Measurements from ENCODE around the gene FAT3.

FAT3 gene

DNA sequence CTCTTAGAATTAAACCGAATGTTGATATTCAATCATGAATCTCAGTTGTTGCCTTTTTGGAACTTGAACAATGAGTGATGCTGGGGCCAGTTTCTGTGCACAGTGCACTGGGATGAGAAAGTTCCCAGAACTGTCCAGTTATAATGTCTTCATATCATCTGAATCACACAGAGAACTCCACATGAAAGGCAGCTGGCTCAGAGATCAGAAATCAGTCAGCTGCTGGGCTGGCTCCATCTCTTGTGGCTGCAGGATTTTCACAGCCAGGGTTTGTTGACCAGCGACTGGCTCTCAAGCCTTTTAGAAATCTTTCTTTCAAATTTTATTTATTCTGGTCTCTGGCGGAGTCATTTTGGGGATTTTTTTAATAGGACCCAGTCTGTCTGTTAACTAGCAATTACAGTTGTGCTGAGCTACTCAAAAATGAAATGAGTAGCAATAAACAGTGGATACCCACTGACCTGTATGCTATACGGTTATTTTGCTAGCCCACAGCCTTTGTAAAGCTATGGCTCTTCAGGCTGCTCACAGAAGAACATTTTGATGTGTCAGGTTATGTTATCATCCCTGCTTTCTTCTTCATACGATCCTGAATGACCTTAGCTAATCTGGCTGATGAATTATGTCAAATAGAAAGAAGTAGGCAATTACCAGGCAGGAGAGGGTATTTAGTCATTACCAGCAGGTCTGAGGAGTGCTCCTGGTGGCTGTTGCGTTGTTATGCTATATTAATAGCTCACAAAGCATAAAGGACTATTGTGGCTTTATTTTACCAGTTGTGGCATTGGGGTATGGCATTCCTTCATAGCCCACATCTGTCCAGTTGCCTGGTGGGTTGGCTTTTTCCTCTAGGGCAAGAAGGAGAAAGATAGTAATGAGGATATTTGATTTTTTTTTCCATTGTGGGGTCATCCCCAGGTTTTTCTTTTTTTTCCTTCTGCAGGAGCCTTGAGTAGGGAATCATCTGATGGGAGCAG lies 3.6 kb downstream of the FAT3 start:
- DNase-seq: no peak

DNA sequence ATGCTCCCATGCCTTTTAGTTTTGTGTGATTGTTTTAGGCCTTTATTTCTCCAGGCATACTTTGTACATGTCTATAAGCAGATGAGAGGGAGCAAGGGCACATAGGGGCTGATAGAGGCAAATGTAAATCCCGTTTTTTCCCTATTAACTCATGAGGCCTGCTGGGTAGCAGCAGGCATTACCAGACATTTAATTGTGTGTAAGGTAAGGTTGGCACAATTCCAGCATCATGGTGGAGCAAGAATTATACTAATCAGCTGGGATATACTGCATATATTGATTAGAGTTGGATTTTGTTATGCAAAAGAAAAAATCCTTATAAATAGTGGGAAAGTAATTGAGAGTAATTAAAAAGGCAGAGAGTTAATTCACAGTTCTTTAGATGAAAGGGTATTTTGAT lies 12.2 kb downstream of the FAT3 start:
- no peak for DNase-seq

DNA sequence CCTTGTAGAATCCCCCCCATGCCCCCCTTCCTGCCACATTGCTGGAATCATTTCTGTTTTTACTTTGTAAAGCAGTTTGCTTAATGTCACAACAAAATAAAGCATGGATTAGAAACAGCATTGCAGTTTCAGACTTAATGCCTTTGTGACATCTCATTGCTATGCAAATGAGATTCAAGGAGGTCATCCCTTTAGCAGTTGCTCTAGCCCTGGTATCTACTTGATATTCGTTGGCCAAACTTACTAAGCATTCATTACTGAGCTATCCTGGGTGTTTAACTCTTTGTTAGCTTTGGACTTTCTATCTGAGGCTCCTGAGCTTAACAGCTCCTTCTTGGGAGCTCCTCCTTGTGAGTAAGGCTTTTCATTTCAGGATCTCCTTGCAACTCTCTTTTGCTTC lies 16.3 kb downstream of the FAT3 start:
- DNase-seq: no peak

DNA sequence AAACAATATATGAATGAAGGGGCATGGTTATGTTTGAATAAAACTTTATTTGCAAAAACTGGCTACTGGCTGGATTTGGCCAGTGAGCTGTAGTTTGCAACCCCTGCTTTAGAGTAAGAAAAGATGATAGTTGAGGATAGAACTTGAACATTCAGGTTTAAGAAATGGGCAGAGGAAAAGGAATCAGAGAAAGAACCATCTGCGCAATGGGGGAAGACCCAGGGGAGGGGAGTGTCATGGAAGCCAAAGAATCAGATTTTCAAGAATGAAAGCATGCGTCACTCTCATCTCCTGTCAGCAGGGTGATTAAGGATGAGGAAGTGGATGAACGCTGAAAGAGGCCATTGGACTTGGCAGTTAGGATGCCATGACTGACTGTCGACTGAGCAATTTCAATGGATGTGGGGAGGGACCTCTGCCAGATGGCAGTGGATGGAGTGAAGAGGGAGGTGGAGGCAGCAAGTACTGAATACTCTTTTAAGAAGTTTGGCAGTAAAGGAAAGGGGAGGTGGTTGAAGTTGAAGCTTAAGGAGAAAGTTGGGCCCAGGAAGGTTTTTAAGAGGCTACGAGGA lies 21.2 kb downstream of the FAT3 start:
- no peak for DNase-seq

DNA sequence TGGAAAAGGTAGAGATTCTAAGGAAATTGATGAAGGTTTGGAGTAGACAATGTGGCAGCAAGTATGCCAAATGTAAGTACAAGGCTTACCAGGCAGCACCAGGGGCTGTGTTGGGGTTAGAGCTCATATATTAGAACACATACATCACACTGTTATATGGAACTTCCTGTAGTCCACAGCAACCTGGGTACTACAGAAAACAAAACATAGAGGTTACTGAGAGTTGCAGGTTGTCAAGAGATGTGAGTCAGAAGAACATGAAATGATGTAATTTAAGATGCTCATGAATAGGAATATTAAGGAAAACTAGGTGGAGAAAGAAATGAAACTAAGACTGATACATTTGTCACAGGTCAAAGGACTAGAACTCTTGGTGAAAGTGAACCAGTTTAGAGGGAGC lies 22.0 kb downstream of the FAT3 start:
- DNase-seq: no peak

DNA sequence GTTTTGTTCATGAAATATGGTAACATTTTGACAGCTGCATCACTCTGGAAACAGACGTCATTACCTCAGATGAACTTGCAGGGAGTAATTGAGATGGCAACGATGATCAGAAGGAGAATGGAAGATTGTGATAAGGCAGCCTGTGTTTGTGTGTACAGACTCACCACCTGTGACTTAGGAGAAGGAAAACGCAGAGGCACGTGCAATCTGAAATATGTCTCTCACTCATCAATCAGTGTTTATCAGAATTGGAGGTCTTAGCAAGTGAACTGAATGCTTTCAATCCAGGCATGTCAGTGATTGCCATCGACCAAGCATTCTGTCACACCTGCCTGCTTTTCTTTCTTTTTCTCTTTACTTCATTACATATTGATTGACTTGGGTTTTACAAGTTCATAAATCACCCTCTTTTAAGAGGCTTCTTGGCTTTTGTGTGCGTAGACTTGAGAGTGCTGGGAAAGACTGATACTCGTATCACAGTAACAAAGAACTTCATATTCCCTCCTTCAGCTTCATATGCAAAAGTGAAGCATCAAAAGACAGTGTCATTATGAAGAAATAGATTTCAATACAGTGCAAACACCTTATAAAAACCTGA lies 24.6 kb downstream of the FAT3 start:
- no peak for DNase-seq

DNA sequence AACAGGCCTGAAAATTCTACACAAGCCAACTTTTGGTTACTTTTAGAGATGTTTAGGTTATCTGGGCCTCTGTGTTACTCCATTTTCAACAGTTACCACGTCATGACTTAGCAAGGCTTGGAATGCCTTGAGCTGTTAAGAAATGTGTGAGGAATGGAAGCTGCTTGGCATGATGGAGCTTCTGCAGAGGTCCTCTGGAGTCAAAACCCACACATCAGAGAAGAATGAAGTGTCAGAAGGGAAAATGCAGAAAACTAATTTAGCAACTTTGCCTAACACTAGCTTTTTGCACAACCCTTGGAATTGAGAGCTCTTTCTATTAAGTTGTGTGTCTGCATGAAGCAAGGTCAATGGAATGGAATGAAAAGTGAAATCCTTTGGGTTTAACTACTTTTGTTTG lies 27.4 kb downstream of the FAT3 start:
- DNase-seq: no peak

DNA sequence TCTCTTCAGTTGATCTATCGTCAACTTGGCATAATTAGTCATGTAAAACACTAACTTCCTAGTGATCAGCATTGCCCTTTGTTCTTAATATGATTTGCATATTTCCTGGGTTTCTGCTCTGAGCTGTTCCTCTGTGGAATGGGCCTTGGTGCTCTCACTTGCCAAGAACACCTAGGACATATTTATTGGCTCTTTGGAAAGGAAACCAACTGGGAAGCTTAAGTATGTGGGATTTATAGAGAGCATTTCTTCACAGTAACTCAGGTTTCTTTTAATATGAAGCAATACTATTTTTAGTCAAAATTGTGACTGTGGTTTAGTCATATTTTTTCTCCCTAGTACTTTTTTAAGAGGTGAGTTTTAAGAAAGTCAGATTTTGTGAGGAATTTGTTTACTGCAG lies 28.8 kb downstream of the FAT3 start:
- DNase-seq: no peak

DNA sequence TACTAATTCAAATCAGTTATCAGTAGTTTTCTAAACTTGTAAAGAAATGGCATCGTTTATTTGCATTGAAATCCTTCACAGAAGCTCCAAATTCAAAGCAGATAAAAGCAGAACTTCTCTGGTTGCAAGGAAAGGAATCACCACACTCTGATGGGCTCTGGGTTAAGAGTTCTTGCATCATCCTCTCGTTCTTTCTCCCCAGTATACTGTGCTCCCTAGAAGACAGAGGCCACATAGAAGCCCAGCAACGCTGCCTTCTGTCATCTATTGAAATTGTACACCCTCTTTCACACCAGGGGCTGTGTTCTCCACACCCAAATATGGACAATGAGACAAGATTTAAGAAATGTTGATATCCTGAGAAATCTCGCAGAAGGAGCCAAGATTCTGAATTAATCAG lies 29.3 kb downstream of the FAT3 start:
- no peak for DNase-seq

DNA sequence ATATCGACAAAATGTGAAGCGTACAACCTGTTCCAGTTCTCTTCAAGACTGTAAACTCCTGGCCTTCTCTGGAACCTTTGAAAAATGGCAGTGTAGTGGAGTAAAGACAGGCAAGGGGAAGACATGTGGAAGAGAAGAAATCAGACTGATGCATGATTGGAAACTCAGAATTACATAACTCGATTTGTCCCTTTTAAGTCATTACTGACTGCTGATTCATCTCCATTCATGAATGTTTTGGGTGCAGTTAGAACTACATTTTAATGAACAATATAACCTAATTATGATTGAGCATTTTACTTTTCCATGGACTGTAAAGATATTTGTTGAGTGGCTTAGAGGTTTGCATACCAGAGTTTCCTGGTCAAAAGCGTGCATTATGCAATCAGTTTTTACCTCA lies 32.9 kb downstream of the FAT3 start:
- DNase-seq: no peak

DNA sequence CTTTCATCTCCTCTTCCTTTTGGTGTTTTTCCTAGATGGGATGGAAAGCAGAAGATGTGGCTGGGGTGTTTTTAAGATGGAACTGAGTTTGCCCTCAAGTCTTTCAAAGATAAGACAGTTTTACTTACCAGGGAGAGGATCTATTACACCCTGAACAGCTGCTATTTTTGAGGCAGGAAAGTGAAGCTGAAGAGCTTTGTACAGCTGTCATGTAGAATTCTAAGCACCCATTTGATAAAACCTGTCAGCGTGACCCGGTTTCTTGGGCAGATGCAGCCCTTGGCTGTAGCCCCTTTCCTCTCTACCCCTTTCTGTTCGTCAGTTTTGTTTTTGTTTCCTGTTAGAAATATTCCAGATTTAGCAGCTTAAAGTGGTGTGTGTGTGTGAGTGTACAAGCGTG lies 35.2 kb downstream of the FAT3 start:
- DNase-seq: no peak

DNA sequence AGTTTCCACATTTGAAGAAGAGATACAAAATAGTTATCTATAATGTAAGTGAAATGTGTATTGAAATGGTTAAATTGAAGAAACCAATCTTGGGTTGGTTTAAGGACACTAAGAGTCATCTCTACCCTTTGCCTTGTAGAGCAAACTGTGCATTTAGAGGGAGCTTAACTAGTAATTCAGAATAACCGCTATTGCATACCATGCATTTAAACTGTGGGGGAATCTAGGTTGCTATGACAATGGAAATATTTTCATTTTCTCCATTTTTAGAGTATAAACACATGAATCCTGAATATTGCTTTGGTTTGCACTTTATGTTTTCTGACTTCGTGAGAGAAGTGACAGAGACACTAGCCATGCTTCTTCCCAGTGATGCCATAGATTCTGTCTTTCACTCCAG lies 39.7 kb downstream of the FAT3 start:
- DNase-seq: no peak

DNA sequence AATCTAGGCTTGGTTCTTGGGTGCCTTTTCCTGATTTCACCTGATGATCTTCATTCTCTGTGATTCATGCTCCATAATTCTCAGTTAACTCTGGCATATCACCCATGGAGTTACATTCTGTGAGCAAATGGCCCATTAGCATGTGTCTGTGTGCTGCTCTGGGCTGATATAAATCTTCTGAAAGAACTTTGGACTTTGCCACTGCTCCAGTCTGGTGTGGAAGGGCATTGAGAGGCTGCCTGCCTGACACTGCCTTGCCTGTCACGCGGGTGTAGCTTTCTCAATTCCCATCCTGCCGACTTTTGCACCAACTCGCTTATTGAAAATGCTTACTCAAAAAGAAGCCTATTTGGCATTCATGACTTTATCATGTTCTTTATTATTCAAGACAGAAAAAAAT lies 42.2 kb downstream of the FAT3 start:
- no peak for DNase-seq

DNA sequence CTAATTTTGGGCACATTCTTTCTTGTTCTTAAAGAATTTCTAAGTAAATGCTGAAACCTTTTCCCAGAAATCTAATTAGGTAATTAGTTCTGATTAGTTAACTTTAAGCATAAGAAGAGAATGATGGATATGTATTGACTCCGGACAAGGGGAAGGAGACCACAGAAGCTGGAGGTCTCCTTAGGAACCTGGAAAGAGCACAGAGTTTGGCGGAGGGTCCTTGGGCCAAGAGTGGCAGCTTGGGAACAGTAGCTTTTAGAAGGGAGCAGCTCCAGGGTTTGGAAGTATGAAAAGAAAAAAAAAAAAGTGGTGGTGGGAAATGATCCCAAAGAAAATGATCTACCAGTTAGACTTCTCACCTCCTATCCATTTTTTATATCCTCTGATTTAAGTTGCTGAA lies 42.7 kb downstream of the FAT3 start:
- DNase-seq: no peak

DNA sequence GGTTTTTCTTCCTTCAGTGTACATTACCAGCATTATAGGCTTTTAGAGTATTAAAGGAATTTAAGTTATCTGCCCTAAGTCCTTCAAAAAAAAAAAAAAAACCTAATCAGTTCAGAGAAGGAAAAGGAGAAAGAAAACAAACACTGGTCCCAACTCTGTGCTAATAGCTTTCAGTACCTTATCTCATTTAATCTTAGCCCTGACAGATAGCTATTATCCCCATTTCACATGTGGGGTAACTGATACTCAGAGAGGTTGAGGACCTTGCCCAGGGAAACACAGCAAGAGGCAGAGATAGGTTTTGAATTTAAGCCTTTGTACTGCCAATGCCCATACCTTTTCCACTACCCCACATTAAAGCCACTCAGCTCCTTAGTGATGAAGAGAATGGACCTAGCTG lies 43.4 kb downstream of the FAT3 start:
- DNase-seq: no peak

DNA sequence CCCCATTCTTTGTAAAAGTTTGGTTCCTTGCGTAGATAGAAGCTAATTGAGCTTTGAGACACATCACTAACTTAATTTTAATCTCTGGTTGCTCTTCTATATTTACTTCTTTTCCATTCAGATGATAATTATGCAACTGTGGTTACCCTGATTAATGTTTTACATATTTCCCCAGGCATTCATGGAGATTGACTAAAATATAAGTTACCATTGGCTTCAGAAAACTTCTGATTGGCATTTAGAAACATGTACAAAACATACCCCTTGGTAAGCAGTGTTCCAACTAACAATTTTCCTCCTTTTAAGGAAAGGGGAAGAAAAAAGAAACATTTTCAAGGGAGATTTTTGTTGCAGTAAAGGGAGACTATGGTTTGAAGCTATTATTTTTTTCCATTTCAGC lies 43.9 kb downstream of the FAT3 start:
- DNase-seq: no peak

DNA sequence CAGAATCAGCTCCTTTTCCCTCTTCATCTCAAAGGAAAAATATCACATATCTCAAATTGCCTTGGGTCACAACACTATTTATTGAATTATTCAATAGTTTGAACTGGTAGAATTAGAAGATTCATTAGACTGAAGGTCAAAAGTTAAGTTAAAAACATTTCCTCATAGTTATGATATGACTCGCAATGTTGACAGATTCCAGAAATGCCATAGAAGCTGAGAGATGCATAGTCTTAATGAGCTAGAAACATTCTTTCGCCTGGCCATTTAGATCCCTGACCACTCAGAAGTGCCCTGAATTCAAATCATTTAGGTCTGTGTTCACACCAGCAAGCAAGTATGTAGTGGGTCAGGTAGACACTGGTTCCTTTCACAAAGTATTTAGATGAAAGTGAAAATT lies 44.4 kb downstream of the FAT3 start:
- DNase-seq: no peak

DNA sequence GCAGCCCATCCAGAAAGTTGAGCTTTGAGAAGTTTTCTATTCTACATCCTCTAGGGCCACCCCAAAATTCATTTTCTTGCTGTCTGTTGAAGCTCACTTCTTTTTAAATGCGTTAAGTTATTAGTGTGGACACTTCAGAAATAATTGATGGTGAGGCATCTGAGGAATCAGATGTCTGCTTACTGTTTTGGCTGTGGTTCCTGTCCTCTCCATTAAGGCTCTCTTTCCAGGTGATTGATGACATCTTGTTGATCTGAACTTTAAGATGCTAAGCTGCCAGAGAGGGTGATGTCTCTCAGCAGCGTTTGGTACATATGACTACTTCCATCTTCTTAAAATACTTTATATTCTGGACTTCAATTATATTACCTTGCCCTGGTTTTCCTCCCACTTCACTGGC lies 45.2 kb downstream of the FAT3 start:
- DNase-seq: no peak

DNA sequence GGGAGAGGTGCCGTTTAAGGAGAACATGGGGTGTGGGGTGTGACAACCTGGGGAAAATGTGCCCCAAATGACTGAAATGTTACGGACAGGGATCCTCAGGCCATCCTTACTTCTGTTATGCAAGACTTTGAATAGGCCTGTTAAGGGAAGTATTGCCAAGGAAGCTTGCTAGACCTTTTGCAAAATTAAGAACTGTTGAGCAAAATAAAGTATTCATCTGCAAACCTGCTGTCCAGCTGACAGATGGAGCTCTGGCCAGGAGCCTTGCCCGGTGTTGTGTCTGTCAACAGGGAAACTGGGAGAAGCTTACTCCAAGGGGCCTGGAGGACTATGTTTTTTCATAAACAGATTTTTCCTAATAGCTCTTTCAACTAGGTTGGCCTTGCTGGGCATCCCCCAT lies 48.0 kb downstream of the FAT3 start:
- no peak for DNase-seq
